Hepatocyte (in vitro differentiated cells): Measurements from ENCODE around the gene NID1. TPM values are rescaled to one million over a fixed set of nuclear protein-coding genes. Genes with fewer than 3 reads are reported as not detected.
"Not testable (repeated sequence)": the region's sequence is repeated elsewhere in the genome, so short reads cannot be mapped to it uniquely, and the experiment has no call there.

Experiments
- DNase-seq: peaks from one replicate; pipeline ENCODE4 v3.0.0-alpha.2; 2016; ENCODE audit warnings: low spot score
- H2AFZ ChIP-seq: fragments of 200-600 bp; sonication (generic); 2 replicates; pipeline ENCODE4 v1.6.0; 2016; ENCODE audit warnings: antibody characterized with exemption, mild to moderate bottlenecking
- H3K27ac ChIP-seq: fragments of 200-600 bp; sonication (generic); 2 replicates; pipeline ENCODE4 v1.5.1; 2016; ENCODE audit warnings: mild to moderate bottlenecking
- H3K27me3 ChIP-seq: fragments of 200-600 bp; sonication (generic); 2 replicates; pipeline ENCODE4 v1.6.1; 2016
- H3K36me3 ChIP-seq: fragments of 200-600 bp; sonication (generic); replicated peaks from 2 replicates; pipeline ENCODE4 v1.5.1; 2016; ENCODE audit warnings: low read depth; ENCODE audit not compliant: insufficient read depth
- H3K4me1 ChIP-seq: fragments of 200-600 bp; sonication (generic); 2 replicates; pipeline ENCODE4 v1.5.1; 2016; ENCODE audit warnings: mild to moderate bottlenecking, moderate library complexity; ENCODE audit not compliant: insufficient read depth
- H3K4me2 ChIP-seq: fragments of 200-600 bp; sonication (generic); 2 replicates; pipeline ENCODE4 v1.6.0; 2016
- H3K4me3 ChIP-seq: fragments of 200-600 bp; sonication (generic); 2 replicates; pipeline ENCODE4 v1.5.1; 2016; ENCODE audit warnings: mild to moderate bottlenecking
- H3K79me2 ChIP-seq: fragments of 200-600 bp; sonication (generic); 2 replicates; pipeline ENCODE4 v1.6.0; 2017; ENCODE audit warnings: mild to moderate bottlenecking
- H3K9me2 ChIP-seq: fragments of 200-600 bp; sonication (generic); replicated peaks from 2 replicates; pipeline ENCODE4 v1.6.0; 2017; ENCODE audit warnings: mild to moderate bottlenecking; ENCODE audit not compliant: insufficient read depth
- H3K9me3 ChIP-seq: fragments of 200-600 bp; sonication (generic); 2 replicates; pipeline ENCODE4 v1.5.1; 2016; ENCODE audit warnings: low read depth, mild to moderate bottlenecking
- H4K20me1 ChIP-seq: fragments of 200-600 bp; sonication (generic); 2 replicates; pipeline ENCODE4 v1.6.0; 2016; ENCODE audit warnings: mild to moderate bottlenecking; ENCODE audit not compliant: insufficient read depth, poor library complexity, severe bottlenecking
- EZH2 ChIP-seq: fragments of 200-600 bp; sonication (generic); IDR thresholded peaks from 2 replicates; pipeline ENCODE4 v1.6.1; 2016; ENCODE audit warnings: antibody characterized with exemption, mild to moderate bottlenecking, borderline replicate concordance
- EZH2phosphoT487 ChIP-seq: fragments of 200-600 bp; sonication (generic); IDR thresholded peaks from one replicate; pipeline ENCODE4 v1.6.1; 2018; ENCODE audit warnings: antibody characterized with exemption, mild to moderate bottlenecking, low read depth, moderate library complexity; ENCODE audit not compliant: unreplicated experiment, severe bottlenecking
- WGBS: methylation state at CpG from one replicate; pipeline ENCODE4 v1.1.6; 2016; ENCODE audit warnings: low lambda C conversion rate; ENCODE audit errors: missing lambda C conversion rate; 5-methylcytosine and 5-hydroxymethylcytosine counted together
- polyA plus RNA-seq: library from polyadenylated mRNA; unstranded; fragments of >200 nt; fragmentation: Nextera tagmentation; extraction: Ambion mirVana; gene quantifications from 2 replicates; pipeline ENCODE4 v1.2.1, GENCODE V29; 2016
- total RNA-seq: library from RNA; depleted of rRNA; stranded (reverse); fragments of >200 nt; gene quantifications from 2 replicates; pipeline ENCODE4 v1.2.3, GENCODE V29; 2014
- TF ChIP-seq, protein P1 (sequence below): fragments of 200-600 bp; sonication (generic); IDR thresholded peaks from 2 replicates; pipeline ENCODE4 v1.5.1; 2016; ENCODE audit warnings: antibody characterized with exemption, mild to moderate bottlenecking; ENCODE audit not compliant: poor library complexity

NID1 gene
- total and polyA plus RNA-seq, 2 experiments from 2014 or later, result 53.8 to 72.8 TPM

DNA sequence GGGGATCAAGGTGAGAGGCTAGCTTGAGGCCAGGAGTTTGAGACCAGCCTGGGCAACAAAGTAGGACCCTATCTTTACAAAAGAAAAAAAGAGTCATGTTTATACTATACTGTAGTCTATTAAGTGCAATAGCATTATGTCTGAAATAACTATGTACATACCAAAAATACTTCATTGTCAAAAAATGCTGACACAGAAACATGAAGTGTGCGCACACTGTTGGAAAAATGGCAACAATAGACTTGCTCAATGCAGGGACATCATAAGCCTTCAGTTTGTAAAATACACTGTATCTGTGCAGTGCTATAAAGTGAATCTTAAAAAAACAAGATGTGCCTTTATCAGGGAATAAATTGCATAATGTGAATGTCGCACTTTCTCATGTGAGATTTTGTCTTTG is 14.1 kb upstream of the NID1 start:
- peaks cover 10% of the 10 kb centered on the region for H3K4me1 ChIP-seq
- no peaks in the 10 kb centered on the region for H3K27me3 ChIP-seq
- H3K4me3 ChIP-seq, result no peak overlapping the region
- H2AFZ ChIP-seq, result no peak overlapping the region
- DNase-seq, result no peak
- H3K9me3 ChIP-seq, result no peaks in the 10 kb centered on the region
- no peaks in the 10 kb centered on the region for H3K36me3 ChIP-seq
- TF ChIP-seq EZH2 (no peak), EZH2phosphoT487 (no peak)
- TF ChIP-seq, protein P1, sequence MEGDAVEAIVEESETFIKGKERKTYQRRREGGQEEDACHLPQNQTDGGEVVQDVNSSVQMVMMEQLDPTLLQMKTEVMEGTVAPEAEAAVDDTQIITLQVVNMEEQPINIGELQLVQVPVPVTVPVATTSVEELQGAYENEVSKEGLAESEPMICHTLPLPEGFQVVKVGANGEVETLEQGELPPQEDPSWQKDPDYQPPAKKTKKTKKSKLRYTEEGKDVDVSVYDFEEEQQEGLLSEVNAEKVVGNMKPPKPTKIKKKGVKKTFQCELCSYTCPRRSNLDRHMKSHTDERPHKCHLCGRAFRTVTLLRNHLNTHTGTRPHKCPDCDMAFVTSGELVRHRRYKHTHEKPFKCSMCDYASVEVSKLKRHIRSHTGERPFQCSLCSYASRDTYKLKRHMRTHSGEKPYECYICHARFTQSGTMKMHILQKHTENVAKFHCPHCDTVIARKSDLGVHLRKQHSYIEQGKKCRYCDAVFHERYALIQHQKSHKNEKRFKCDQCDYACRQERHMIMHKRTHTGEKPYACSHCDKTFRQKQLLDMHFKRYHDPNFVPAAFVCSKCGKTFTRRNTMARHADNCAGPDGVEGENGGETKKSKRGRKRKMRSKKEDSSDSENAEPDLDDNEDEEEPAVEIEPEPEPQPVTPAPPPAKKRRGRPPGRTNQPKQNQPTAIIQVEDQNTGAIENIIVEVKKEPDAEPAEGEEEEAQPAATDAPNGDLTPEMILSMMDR, result no peak
- H3K27ac ChIP-seq, result no peak overlapping the region
- H3K79me2 ChIP-seq, result no peaks in the 10 kb centered on the region
- no peaks in the 10 kb centered on the region for H3K9me2 ChIP-seq
- H4K20me1 ChIP-seq, result no peaks in the 10 kb centered on the region
- 91% methylated on average over 2 of the region's 2 CpGs for WGBS
- H3K4me2 ChIP-seq, result no peak overlapping the region

DNA sequence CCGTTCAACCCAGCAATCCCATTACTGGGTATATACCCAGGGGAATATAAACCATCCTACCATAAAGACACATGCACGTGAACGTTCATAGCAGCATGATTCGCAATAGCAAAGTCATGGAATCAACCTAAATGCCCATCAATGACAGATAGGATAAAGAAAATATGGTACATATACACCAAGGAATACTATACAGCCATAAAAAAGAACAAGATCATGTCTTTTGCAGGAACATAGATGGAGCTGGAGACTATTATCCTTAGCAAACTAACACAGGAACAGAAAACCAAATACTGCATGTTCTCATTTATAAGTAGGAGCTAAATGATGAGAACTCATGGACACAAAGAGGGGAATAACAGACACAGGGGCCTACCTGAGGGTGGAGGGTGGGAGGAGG is 13.2 kb upstream of the NID1 start:
- not testable (repeated sequence) for H3K27ac ChIP-seq, H3K4me3 ChIP-seq, H3K36me3 ChIP-seq, H3K27me3 ChIP-seq, H3K9me2 ChIP-seq, H3K9me3 ChIP-seq, H3K4me2 ChIP-seq, H2AFZ ChIP-seq, H3K79me2 ChIP-seq, H4K20me1 ChIP-seq, DNase-seq, H3K4me1 ChIP-seq
- WGBS, result 93% methylated on average over 4 of the region's 4 CpGs

DNA sequence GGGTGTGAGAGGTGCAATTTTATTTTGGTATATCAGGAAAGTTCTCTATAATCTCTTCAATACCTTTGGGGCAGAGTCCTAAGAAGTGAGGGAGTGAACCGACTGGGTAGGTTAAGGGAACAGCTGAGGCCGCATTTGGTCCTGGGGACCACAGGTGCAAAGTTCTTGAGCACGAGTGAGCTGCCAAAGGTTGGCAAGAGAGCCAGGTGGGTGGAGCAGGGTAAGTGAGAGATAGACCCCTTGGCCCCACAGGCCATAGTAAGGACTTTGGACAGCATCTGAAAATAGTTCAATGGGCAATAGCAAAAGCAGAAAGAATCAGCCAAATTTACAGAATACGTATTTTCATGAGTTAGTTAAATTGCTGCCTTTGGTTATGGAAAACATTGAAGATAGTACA is 11.0 kb upstream of the NID1 start:
- Histone ChIP-seq H3K9me2 (no peaks in the 10 kb centered on the region), H4K20me1 (no peaks in the 10 kb centered on the region), H3K4me2 (no peak overlapping the region), H3K27ac (no peak overlapping the region), H3K4me1 (no peaks in the 10 kb centered on the region), H3K9me3 (no peaks in the 10 kb centered on the region), H3K4me3 (no peak overlapping the region), H3K27me3 (no peaks in the 10 kb centered on the region), H3K36me3 (no peaks in the 10 kb centered on the region), H2AFZ (no peak overlapping the region), H3K79me2 (no peaks in the 10 kb centered on the region)
- 83% methylated on average over 4 of the region's 4 CpGs for WGBS
- no peak for DNase-seq
- TF ChIP-seq EZH2 (no peak), EZH2phosphoT487 (no peak)
- TF ChIP-seq, protein P1, result no peak

DNA sequence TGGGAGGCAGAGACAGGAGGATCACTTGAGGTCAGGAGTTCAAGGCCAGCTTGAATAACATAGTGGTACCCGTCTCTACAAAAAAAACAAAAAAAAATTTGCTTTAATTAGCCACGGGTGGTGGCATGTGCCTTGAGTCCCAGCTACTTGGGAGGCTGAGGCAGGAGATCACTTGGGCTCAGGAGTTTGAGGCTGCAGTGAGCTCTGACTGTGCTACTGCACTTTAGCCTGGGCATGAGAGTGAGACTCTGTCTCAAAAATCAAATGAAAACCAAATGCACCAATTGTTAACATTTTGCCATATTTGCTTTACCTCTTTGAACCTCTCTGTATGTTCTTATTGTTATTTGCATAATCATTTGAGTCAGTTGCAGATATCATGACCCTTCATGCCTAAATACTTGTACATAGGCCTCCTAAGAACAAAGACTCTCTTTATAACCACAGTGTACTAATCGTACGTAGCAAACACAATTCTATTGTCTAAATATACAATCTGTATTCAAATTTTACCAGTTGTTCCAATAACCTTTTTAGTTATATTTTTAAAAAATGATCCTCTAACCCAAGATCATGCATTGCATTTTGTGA is 8.5 kb upstream of the NID1 start:
- Histone ChIP-seq H3K9me2 (no peaks in the 10 kb centered on the region), H3K4me1 (no peaks in the 10 kb centered on the region), H3K27ac (no peak overlapping the region), H2AFZ (no peak overlapping the region), H3K36me3 (no peaks in the 10 kb centered on the region), H3K9me3 (no peaks in the 10 kb centered on the region), H3K4me3 (no peak overlapping the region), H3K27me3 (no peaks in the 10 kb centered on the region), H4K20me1 (no peaks in the 10 kb centered on the region), H3K4me2 (no peak overlapping the region), H3K79me2 (no peaks in the 10 kb centered on the region)
- DNase-seq, result no peak
- no peak for TF ChIP-seq EZH2phosphoT487
- TF ChIP-seq, protein P1, result no peak
- TF ChIP-seq EZH2, result no peak
- WGBS, result 97% methylated on average over 4 of the region's 4 CpGs
